Ishikawa (cell line): ENCODE results near the gene CFAP61.

Experiments
- CEBPB ChIP-seq: IDR thresholded peaks from 2 replicates; pipeline ENCODE4 v1.6.1; 2012
- CREB1 ChIP-seq: IDR thresholded peaks from 2 replicates; pipeline ENCODE4 v1.6.1; 2012; ENCODE audit warnings: low read depth
- EGR1 ChIP-seq: IDR thresholded peaks from 2 replicates; pipeline ENCODE4 v1.6.1; 2012
- EP300 ChIP-seq: IDR thresholded peaks from 2 replicates; pipeline ENCODE4 v1.6.1; 2012; ENCODE audit warnings: borderline replicate concordance
- FOXM1 ChIP-seq: IDR thresholded peaks from 2 replicates; pipeline ENCODE4 v1.6.1; 2012; ENCODE audit warnings: low read depth, borderline replicate concordance
- NFIC ChIP-seq: IDR thresholded peaks from 2 replicates; pipeline ENCODE4 v1.6.1; 2012
- RAD21 ChIP-seq: IDR thresholded peaks from 2 replicates; pipeline ENCODE4 v1.6.1; 2012; ENCODE audit warnings: low read depth
- TAF1 ChIP-seq: IDR thresholded peaks from 2 replicates; pipeline ENCODE4 v1.6.1; 2012; ENCODE audit warnings: low read depth, mild to moderate bottlenecking
- TCF12 ChIP-seq: IDR thresholded peaks from 2 replicates; pipeline ENCODE4 v1.6.1; 2012; ENCODE audit warnings: low read depth
- TEAD4 ChIP-seq: IDR thresholded peaks from 2 replicates; pipeline ENCODE4 v1.6.1; 2012
- YY1 ChIP-seq: IDR thresholded peaks from 2 replicates; pipeline ENCODE4 v1.6.1; 2012; ENCODE audit warnings: low read depth
- ZBTB7A ChIP-seq: IDR thresholded peaks from 2 replicates; pipeline ENCODE4 v1.6.1; 2012; ENCODE audit warnings: low read depth
- TF ChIP-seq, protein P1 (sequence below): IDR thresholded peaks from 2 replicates; pipeline ENCODE4 v1.6.1; 2012; ENCODE audit warnings: low read depth, mild to moderate bottlenecking
- TF ChIP-seq, protein P2 (sequence below): IDR thresholded peaks from 2 replicates; pipeline ENCODE4 v1.6.1; 2012
- TF ChIP-seq, protein P3 (sequence below): IDR thresholded peaks from 2 replicates; pipeline ENCODE4 v1.6.1; 2012

CFAP61 gene

GRCh38 chr20:20209684-20210083 lies 157.4 kb downstream of the CFAP61 start:
- no peak for TF ChIP-seq NFIC
- no peak for TF ChIP-seq TAF1
- no peak for TF ChIP-seq ZBTB7A
- TF ChIP-seq TEAD4: no peak
- TF ChIP-seq RAD21: no peak
- TF ChIP-seq EP300: no peak
- TF ChIP-seq, protein P1, sequence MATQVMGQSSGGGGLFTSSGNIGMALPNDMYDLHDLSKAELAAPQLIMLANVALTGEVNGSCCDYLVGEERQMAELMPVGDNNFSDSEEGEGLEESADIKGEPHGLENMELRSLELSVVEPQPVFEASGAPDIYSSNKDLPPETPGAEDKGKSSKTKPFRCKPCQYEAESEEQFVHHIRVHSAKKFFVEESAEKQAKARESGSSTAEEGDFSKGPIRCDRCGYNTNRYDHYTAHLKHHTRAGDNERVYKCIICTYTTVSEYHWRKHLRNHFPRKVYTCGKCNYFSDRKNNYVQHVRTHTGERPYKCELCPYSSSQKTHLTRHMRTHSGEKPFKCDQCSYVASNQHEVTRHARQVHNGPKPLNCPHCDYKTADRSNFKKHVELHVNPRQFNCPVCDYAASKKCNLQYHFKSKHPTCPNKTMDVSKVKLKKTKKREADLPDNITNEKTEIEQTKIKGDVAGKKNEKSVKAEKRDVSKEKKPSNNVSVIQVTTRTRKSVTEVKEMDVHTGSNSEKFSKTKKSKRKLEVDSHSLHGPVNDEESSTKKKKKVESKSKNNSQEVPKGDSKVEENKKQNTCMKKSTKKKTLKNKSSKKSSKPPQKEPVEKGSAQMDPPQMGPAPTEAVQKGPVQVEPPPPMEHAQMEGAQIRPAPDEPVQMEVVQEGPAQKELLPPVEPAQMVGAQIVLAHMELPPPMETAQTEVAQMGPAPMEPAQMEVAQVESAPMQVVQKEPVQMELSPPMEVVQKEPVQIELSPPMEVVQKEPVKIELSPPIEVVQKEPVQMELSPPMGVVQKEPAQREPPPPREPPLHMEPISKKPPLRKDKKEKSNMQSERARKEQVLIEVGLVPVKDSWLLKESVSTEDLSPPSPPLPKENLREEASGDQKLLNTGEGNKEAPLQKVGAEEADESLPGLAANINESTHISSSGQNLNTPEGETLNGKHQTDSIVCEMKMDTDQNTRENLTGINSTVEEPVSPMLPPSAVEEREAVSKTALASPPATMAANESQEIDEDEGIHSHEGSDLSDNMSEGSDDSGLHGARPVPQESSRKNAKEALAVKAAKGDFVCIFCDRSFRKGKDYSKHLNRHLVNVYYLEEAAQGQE: no peak
- TF ChIP-seq YY1: no peak
- TF ChIP-seq, protein P2, sequence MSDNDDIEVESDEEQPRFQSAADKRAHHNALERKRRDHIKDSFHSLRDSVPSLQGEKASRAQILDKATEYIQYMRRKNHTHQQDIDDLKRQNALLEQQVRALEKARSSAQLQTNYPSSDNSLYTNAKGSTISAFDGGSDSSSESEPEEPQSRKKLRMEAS: no peak
- TF ChIP-seq FOXM1: no peak
- no peak for TF ChIP-seq CEBPB
- TF ChIP-seq, protein P3, sequence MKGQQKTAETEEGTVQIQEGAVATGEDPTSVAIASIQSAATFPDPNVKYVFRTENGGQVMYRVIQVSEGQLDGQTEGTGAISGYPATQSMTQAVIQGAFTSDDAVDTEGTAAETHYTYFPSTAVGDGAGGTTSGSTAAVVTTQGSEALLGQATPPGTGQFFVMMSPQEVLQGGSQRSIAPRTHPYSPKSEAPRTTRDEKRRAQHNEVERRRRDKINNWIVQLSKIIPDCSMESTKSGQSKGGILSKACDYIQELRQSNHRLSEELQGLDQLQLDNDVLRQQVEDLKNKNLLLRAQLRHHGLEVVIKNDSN: no peak

- TF ChIP-seq, protein P2: no peak
- TF ChIP-seq CREB1 (no peak), TEAD4 (no peak), CEBPB (no peak), FOXM1 (no peak), ZBTB7A (no peak), TAF1 (no peak), NFIC (no peak), TCF12 (no peak), EP300 (no peak), EGR1 (no peak), YY1 (no peak)
- TF ChIP-seq, protein P3: no peak
- TF ChIP-seq, protein P1: no peak
These were observed 158.0 kb downstream of the CFAP61 start for GRCh38 chr20:20210327-20210726.

DNA sequence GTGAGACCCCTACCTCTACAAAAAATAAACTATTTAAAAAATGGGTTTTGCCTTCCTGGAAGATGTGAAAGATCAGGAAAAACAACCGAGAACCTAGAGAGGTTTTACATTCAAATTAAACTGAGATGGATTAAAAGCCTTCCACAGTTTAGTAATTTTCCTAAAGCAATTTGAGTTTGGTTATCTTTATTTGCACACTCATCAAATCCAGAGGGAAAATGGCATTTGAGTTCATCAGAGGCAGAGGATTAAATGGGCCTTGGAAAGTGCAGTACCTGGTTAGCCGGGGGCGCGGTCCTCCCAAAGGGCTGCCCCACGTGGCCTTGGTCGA lies 158.6 kb downstream of the CFAP61 start:
- TF ChIP-seq TEAD4 (no peak), RAD21 (no peak), YY1 (no peak), TAF1 (no peak), NFIC (no peak), FOXM1 (no peak), EP300 (no peak), ZBTB7A (no peak)

DNA sequence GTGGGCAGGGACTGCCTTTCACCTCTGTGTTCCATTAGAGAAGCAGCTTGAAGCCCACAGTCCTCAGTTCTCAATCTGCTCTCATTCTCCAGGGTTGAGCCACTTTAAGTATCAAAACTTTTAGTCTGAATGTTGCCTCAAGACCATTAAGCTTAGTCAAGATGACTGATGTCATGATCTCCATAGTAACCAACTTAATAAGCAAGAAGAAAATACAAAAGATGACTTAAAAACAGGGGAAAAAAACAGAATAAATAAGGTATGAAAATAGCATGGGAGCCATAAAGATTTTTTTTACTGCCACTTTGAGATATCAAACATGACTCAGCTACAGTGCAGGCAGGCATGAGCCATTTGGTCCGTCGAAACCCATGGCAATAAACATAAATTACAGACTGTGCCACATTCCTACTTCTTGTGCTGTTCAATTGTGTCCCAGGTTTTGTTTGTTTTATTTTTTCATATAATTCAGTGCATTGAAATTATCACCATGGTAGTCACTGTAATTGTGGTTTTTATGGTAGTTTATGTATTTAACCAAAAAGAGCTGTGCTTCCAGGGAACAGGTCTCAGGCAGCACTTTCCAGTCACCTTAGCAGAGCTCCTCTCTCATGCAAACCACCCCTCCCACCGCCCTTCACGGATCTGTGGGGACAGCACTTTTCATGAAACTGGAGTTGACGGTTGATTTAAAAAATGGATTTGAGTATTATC lies 159.1 kb downstream of the CFAP61 start:
- TF ChIP-seq ZBTB7A: no peak
- TF ChIP-seq CEBPB: no peak
- TF ChIP-seq FOXM1: no peak
- TF ChIP-seq TAF1: no peak
- no peak for TF ChIP-seq NFIC
- TF ChIP-seq, protein P3: no peak
- TF ChIP-seq TCF12: no peak
- TF ChIP-seq, protein P2: no peak
- TF ChIP-seq YY1: no peak
- no peak for TF ChIP-seq CREB1
- TF ChIP-seq, protein P1: no peak
- TF ChIP-seq TEAD4: no peak
- no peak for TF ChIP-seq RAD21
- no peak for TF ChIP-seq EGR1
- TF ChIP-seq EP300: no peak
